OCI-LY1 (cell line): Measurements from ENCODE around the gene ZNF770.
"Not testable (repeated sequence)": the region's sequence is repeated elsewhere in the genome, so short reads cannot be mapped to it uniquely, and the experiment has no call there.

ENCODE experiments used
- H2AFZ ChIP-seq: fragments of 200-600 bp; sonication (generic), shearing (Covaris generic); 2 replicates; pipeline ENCODE4 v1.6.0; 2014; ENCODE audit warnings: antibody characterized with exemption, mild to moderate bottlenecking, low read length
- H3F3A ChIP-seq: fragments of 200-600 bp; sonication (generic), shearing (Covaris generic); 2 replicates; pipeline ENCODE4 v1.6.0; 2014; ENCODE audit warnings: mild to moderate bottlenecking, antibody characterized with exemption, low read length, moderate library complexity; ENCODE audit not compliant: insufficient read depth
- H3K27ac ChIP-seq: fragments of 200-600 bp; sonication (generic); 2 replicates; pipeline ENCODE4 v1.5.1; 2014; ENCODE audit warnings: low read length, mixed run types, mild to moderate bottlenecking, low read depth; ENCODE audit not compliant: poor library complexity, severe bottlenecking
- H3K27me3 ChIP-seq: fragments of 200-600 bp; sonication (generic); 2 replicates; pipeline ENCODE4 v1.6.0; 2014; ENCODE audit warnings: antibody characterized with exemption, mild to moderate bottlenecking, low read length, moderate library complexity; ENCODE audit not compliant: insufficient read depth
- H3K36me3 ChIP-seq: fragments of 200-600 bp; sonication (generic); 2 replicates; pipeline ENCODE4 v1.6.1; 2014; ENCODE audit warnings: mild to moderate bottlenecking, antibody characterized with exemption, low read length, moderate library complexity, mixed read lengths; ENCODE audit not compliant: insufficient read depth
- H3K4me1 ChIP-seq: fragments of 200-600 bp; sonication (generic); 2 replicates; pipeline ENCODE4 v1.5.1; 2014; ENCODE audit warnings: mild to moderate bottlenecking, low read length, moderate library complexity; ENCODE audit not compliant: insufficient read depth, severe bottlenecking
- H3K4me2 ChIP-seq: fragments of 200-600 bp; sonication (generic), shearing (Covaris generic); 2 replicates; pipeline ENCODE4 v1.6.1; 2014; ENCODE audit warnings: low read length
- H3K4me3 ChIP-seq: fragments of 200-600 bp; sonication (generic); 2 replicates; pipeline ENCODE4 v1.5.1; 2014; ENCODE audit warnings: low read length, low read depth, mild to moderate bottlenecking, mixed read lengths; ENCODE audit not compliant: poor library complexity, severe bottlenecking
- H3K79me2 ChIP-seq: fragments of 200-600 bp; shearing (Covaris generic); 2 replicates; pipeline ENCODE4 v1.6.1; 2016; ENCODE audit warnings: mixed run types, low read length, mixed read lengths; ENCODE audit not compliant: insufficient read depth
- H3K9ac ChIP-seq: fragments of 200-600 bp; sonication (generic), shearing (Covaris generic); 2 replicates; pipeline ENCODE4 v1.6.1; 2014; ENCODE audit warnings: mild to moderate bottlenecking, low read length, mixed read lengths
- H3K9me2 ChIP-seq: fragments of 200-600 bp; sonication (generic), shearing (Covaris generic); 2 replicates; pipeline ENCODE4 v1.6.1; 2014; ENCODE audit warnings: low read depth, mild to moderate bottlenecking, low read length, mixed read lengths
- H3K9me3 ChIP-seq: fragments of 200-600 bp; shearing (Covaris generic); 2 replicates; pipeline ENCODE4 v1.6.1; 2014; ENCODE audit warnings: low read length, mixed read lengths
- H4K20me1 ChIP-seq: fragments of 200-600 bp; sonication (generic), shearing (Covaris generic); 2 replicates; pipeline ENCODE4 v1.6.0; 2016; ENCODE audit warnings: mild to moderate bottlenecking, low read length; ENCODE audit not compliant: insufficient read depth
- CTCF ChIP-seq: fragments of 200-600 bp; sonication (generic), shearing (Covaris generic); IDR thresholded peaks from 2 replicates; pipeline ENCODE4 v1.5.1; 2017; ENCODE audit warnings: mild to moderate bottlenecking, antibody characterized with exemption, low read length, moderate library complexity, mixed read lengths
- EZH2 ChIP-seq: fragments of 200-600 bp; sonication (generic), shearing (Covaris generic); IDR thresholded peaks from 2 replicates; pipeline ENCODE4 v1.8.0; 2017; ENCODE audit warnings: borderline replicate concordance, mixed run types, mild to moderate bottlenecking, antibody characterized with exemption, low read length, moderate library complexity, mixed read lengths

The ZNF770 gene

GRCh38 chr15:34933432-34933975 lies 54.6 kb downstream of the ZNF770 start:
- Histone ChIP-seq H3K27ac (no peak overlapping the region), H3K79me2 (no peaks in the 10 kb centered on the region), H3K4me3 (no peak overlapping the region), H2AFZ (no peak overlapping the region), H3K27me3 (no peaks in the 10 kb centered on the region), H3K36me3 (peaks cover 67% of the 10 kb centered on the region), H3F3A (no peaks in the 10 kb centered on the region), H3K9me3 (no peaks in the 10 kb centered on the region), H3K4me2 (no peak overlapping the region), H3K4me1 (no peaks in the 10 kb centered on the region), H4K20me1 (no peaks in the 10 kb centered on the region), H3K9me2 (no peaks in the 10 kb centered on the region), H3K9ac (no peak overlapping the region)
- TF ChIP-seq EZH2, result no peak
- no peak for TF ChIP-seq CTCF

GRCh38 chr15:34928349-34928748 lies 59.7 kb downstream of the ZNF770 start:
- H4K20me1 ChIP-seq, H3K27ac ChIP-seq, H3K9me3 ChIP-seq, H3K79me2 ChIP-seq, H3K27me3 ChIP-seq, H3F3A ChIP-seq, H3K4me2 ChIP-seq, H3K4me1 ChIP-seq, H3K9ac ChIP-seq, H2AFZ ChIP-seq, H3K4me3 ChIP-seq, H3K9me2 ChIP-seq: not testable (repeated sequence)
- H3K36me3 ChIP-seq, result peaks cover 70% of the 10 kb centered on the region
